Measurements from ENCODE around the gene KLHDC9.

Gene KLHDC9

DNA sequence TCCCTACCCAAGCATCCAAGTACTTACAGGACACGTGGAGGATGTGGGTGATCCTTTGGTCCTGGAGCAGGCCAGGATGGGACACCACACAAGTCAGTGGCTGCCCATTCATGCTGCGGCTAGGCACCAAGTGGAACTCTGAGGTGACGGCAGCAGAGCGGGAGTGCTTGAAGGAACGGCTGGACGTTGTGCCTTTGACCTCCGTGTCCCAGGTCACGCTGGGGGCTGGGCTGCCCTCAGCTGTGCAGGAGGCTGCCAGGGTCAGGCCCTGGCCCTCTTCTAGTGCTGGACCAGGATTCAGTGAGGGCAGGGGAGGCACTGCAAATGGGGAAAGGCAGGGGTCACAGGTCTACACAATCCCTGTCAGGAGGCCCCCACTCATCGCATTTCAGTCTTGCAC, 20.7 kb upstream of the KLHDC9 start:
- H3K4me3 ChIP-seq (ENCODE audit: low read depth, low read length): no peak overlapping the region
- DNase-seq (ENCODE audit: low read depth): no peak
- TF ChIP-seq, protein P1, sequence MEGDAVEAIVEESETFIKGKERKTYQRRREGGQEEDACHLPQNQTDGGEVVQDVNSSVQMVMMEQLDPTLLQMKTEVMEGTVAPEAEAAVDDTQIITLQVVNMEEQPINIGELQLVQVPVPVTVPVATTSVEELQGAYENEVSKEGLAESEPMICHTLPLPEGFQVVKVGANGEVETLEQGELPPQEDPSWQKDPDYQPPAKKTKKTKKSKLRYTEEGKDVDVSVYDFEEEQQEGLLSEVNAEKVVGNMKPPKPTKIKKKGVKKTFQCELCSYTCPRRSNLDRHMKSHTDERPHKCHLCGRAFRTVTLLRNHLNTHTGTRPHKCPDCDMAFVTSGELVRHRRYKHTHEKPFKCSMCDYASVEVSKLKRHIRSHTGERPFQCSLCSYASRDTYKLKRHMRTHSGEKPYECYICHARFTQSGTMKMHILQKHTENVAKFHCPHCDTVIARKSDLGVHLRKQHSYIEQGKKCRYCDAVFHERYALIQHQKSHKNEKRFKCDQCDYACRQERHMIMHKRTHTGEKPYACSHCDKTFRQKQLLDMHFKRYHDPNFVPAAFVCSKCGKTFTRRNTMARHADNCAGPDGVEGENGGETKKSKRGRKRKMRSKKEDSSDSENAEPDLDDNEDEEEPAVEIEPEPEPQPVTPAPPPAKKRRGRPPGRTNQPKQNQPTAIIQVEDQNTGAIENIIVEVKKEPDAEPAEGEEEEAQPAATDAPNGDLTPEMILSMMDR (IDR thresholded peaks at IDR 0.05; ENCODE audit: low read depth, low read length, missing control alignments): no peak

DNA sequence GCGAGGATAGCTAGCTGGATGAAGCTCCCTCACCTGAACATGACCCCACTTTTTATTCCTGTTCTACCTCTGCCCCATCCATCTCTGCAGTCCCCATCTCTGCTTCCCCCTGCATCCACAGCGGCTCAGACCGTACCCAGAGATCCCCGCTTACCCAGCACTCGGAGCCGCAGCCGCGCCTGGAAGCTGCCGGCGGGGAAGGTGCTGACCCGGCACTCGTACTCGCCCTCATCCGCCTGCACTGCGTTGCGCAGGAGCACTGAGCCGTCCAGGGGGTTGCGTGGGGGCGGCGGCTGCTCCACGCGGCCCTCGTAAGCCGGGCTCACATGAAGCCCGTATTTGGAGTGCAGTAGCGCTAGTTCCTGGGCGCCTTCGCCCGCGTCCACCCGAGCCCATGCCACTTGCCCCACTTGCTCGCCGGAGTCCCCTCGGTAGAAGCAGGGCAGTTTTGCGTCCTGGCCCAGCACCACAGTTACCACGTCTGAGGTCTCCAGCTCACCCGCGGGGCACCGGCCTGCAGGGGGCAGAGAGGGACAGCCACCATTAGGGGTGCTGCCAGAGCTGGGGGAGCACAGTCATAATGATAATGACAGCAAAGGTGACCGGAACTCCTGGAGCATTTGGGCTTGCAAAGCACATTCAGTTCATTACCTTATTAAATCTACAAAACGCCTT, 18.6 kb upstream of the KLHDC9 start:
- no peak overlapping the region for H3K4me3 ChIP-seq (ENCODE audit: low read depth, low read length)
- DNase-seq (ENCODE audit: low read depth): no peak
- TF ChIP-seq, protein P1 (IDR thresholded peaks at IDR 0.05; ENCODE audit: low read depth, low read length, missing control alignments): no peak

DNA sequence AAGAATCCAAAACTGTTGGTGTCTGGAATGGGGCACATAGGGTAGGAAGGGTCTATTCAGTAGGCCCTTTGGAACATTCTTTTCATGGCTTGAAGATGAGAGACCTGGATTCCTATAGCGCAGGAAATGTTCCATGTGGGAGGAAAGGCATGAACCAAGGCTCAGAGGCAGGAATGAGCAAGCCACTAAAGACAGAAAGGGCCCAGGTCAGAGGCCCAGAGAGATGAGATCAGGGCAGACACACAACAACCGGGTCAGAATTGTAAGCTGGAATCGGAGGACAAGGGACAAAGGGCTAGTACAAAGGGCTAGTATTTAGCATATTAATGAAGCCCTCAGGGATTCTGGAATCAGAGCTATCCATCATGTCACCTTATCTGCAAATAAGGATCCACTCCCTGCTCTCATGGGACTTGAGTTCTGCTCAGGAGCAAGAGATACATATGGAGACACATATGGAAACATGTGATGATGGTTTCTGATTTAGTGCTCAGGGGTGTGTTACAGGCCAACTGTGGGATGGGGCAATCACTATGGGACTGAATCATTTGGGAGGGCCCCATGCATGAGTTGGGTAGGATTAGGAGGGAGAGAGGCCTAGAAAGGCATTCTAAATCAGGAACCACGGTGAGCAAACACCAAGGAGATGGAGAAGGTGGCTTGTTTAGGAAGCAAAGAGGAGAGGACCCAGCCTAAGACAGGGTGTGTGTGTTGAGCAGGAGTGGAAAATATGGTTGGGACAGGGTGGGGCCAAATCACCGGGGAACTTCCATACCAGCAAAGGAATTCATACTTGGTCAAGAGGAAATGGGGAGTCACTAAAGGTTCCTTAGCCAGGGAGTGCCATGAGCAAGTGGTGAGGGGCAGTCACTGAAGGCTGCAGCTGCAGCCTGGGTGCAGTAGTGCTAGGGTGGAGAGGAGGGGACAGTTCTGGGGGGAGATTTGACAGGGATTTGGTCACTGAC, 17.4 kb upstream of the KLHDC9 start:
- TF ChIP-seq, protein P1 (IDR thresholded peaks at IDR 0.05; ENCODE audit: low read depth, low read length, missing control alignments): no peak
- no peak overlapping the region for H3K4me3 ChIP-seq (ENCODE audit: low read depth, low read length)
- DNase-seq (ENCODE audit: low read depth): no peak

DNA sequence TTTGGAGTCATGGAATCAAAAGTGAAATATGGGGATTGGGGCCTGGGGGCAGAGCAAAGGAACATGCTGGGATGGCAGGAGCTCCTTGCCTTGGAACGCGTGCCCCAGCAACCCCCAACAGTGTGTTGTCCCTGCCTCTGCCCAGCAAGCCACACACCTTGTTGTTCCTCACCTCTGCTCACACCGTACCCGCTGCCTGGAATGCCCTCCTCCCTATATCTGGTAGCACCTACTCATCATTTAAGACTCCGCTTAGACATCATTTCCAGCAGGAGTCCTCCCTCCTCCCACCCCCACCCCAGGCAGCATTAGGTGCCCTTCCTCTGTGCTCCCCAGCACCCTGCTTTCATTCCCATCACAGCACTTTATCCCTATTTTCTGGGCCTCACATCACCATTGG, 16.6 kb upstream of the KLHDC9 start:
- TF ChIP-seq, protein P1 (IDR thresholded peaks at IDR 0.05; ENCODE audit: low read depth, low read length, missing control alignments): no peak
- no peak for DNase-seq (ENCODE audit: low read depth)
- H3K4me3 ChIP-seq (ENCODE audit: low read depth, low read length): no peak overlapping the region

DNA sequence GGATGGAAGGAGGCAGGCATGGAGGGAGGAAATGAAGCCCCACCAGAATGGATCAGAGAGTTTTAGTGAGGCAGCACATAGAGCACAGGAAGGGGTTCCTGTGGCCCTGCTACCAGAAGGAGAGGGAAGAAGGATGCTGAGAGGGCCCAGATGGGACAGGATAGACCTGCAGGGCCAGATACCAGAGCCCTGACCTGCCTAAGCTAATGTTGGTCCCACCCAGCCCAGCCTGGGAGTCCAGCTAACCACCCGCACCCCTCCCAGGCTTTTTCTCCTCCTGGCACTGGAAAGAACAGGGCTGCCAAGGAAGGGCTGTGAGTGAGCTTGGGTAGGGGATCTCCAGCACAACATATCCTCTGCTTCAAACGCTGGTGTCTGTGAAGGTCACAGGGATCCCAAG, 15.7 kb upstream of the KLHDC9 start:
- DNase-seq (ENCODE audit: low read depth): no peak
- TF ChIP-seq, protein P1 (IDR thresholded peaks at IDR 0.05; ENCODE audit: low read depth, low read length, missing control alignments): no peak

DNA sequence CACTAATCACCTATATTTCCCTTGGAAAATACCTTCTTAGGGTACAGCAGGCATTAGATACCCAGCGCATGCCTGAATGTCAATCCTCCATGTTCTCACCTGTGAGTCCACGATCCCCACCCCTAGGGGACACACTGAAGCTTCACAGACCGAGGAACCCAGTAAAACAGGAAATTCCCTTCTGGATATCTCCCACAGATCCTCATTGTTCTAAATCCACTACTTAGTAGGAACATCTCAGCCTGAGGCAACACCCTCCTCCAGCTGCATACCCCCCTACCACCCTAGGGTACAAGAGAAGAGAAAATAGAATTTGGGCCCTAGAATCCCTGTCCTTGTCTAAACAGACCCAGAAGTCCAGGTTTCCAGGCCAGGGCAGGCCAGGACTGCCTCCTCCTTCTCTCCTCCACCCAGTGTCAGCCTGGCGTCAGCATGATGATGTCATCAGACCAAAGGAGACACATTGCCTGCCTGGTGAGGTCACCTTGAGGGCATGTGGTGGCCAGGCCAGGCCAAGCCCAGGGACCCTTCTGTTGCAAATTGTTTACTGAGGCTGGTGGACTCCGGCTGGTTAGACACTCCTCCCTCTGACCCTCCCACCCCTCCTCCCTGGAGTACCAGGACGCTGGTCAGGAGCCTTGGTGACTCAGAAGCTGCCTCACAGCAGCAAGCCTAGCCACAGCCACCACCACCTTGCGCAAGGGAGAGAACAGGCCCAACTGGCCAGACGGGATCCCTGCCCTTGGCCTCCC, 15.0 kb upstream of the KLHDC9 start:
- TF ChIP-seq, protein P1 (IDR thresholded peaks at IDR 0.05; ENCODE audit: low read depth, low read length, missing control alignments): no peak
- no peak for DNase-seq (ENCODE audit: low read depth)
- H3K4me3 ChIP-seq (ENCODE audit: low read depth, low read length): no peak overlapping the region

More for the DNA sequence above, 15.7 kb upstream of the KLHDC9 start:
- no peak overlapping the region for H3K4me3 ChIP-seq (ENCODE audit: low read depth, low read length)

Measured in GM12864 (cell line).